Activated CD4-positive, alpha-beta T cell treated with anti-CD3 and anti-CD28 coated beads, Interleukin-2, Interleukin-6, amounts not matched to agents 100 ng/mL and 50 ng/mL, durations not matched to agents 16 hours and 8 hours (primary cell): ENCODE measurements around the gene TEAD1.
A peak's percentile ranks its signal among the peaks of the same experiment; 100 is the strongest.
"Not testable (repeated sequence)": the region's sequence is repeated elsewhere in the genome, so short reads cannot be mapped to it uniquely, and the experiment has no call there.

ENCODE experiments used
- DNase-seq: peaks from one replicate; pipeline ENCODE4 v3.0.0-alpha.2; 2020

TEAD1 gene

GRCh38 chr11:12871241-12871640, 197.0 kb downstream of the TEAD1 start:
- DNase-seq = no peak

GRCh38 chr11:12871788-12872321, 197.6 kb downstream of the TEAD1 start:
- no peak for DNase-seq

- DNase-seq = no peak
Measured at GRCh38 chr11:12876340-12876739, 202.1 kb downstream of the TEAD1 start.

- no peak for DNase-seq
Measured at GRCh38 chr11:12876988-12877387, 202.8 kb downstream of the TEAD1 start.

- DNase-seq = not testable (repeated sequence)
Measured at GRCh38 chr11:12877508-12877907, 203.3 kb downstream of the TEAD1 start.

- DNase-seq = no peak
Measured at GRCh38 chr11:12880327-12880726, 206.1 kb downstream of the TEAD1 start.

- DNase-seq = no peak
Measured at GRCh38 chr11:12882670-12883069, 208.4 kb downstream of the TEAD1 start.

GRCh38 chr11:12884751-12885318, 210.6 kb downstream of the TEAD1 start:
- DNase-seq = no peak

- no peak for DNase-seq
Measured at GRCh38 chr11:12885717-12886239, 211.6 kb downstream of the TEAD1 start.

GRCh38 chr11:12886508-12886907, 212.3 kb downstream of the TEAD1 start:
- DNase-seq = no peak

- peak; percentile 69 for DNase-seq
Measured at GRCh38 chr11:12888525-12889158, 214.4 kb downstream of the TEAD1 start.

- no peak for DNase-seq
Measured at GRCh38 chr11:12889243-12889642, 215.0 kb downstream of the TEAD1 start.

- no peak for DNase-seq
Measured at GRCh38 chr11:12890476-12890875, 216.3 kb downstream of the TEAD1 start.

GRCh38 chr11:12893787-12894672, 219.8 kb downstream of the TEAD1 start:
- peak; percentile 55 for DNase-seq

- DNase-seq = no peak
Measured at GRCh38 chr11:12897390-12897789, 223.2 kb downstream of the TEAD1 start.

- DNase-seq = no peak
Measured at GRCh38 chr11:12897867-12898266, 223.6 kb downstream of the TEAD1 start.

- no peak for DNase-seq
Measured at GRCh38 chr11:12900496-12900895, 226.3 kb downstream of the TEAD1 start.

GRCh38 chr11:12901272-12901671, 227.1 kb downstream of the TEAD1 start:
- DNase-seq = no peak

- DNase-seq = no peak
Measured at GRCh38 chr11:12901874-12902481, 227.8 kb downstream of the TEAD1 start.

- DNase-seq = no peak
Measured at GRCh38 chr11:12902791-12903486, 228.7 kb downstream of the TEAD1 start.

- DNase-seq = no peak
Measured at GRCh38 chr11:12905435-12905834, 231.2 kb downstream of the TEAD1 start.

GRCh38 chr11:12906501-12906900, 232.3 kb downstream of the TEAD1 start:
- no peak for DNase-seq
